WTC11 (cell line): ENCODE results near the gene GGA2. TPM values are rescaled to one million over a fixed set of nuclear protein-coding genes. Genes with fewer than 3 reads are reported as not detected.

ENCODE experiments used
- AR ChIP-seq: fragments of 250-450 bp; sonication (Bioruptor Pico); IDR thresholded peaks from 2 replicates; pipeline ENCODE4 v1.9.0; 2021; ENCODE audit warnings: mild to moderate bottlenecking
- CREB1 ChIP-seq: sonication (generic); formaldehyde crosslinking; IDR thresholded peaks from 2 replicates; pipeline ENCODE4 v1.8.0; 2023; ENCODE audit warnings: mild to moderate bottlenecking, missing genetic modification reagents
- CREM ChIP-seq: sonication (generic); formaldehyde crosslinking; IDR thresholded peaks from 2 replicates; pipeline ENCODE4 v1.8.1; 2022; ENCODE audit warnings: mild to moderate bottlenecking, missing genetic modification reagents, moderate library complexity
- E2F5 ChIP-seq: sonication (generic); formaldehyde crosslinking; IDR thresholded peaks from 2 replicates; pipeline ENCODE4 v1.8.1; 2022; ENCODE audit warnings: mild to moderate bottlenecking, moderate library complexity, missing genetic modification reagents
- ESRRA ChIP-seq: sonication (generic); formaldehyde crosslinking; IDR thresholded peaks from 2 replicates; pipeline ENCODE4 v1.8.1; 2022; ENCODE audit warnings: mild to moderate bottlenecking, missing genetic modification reagents, borderline replicate concordance
- FOXK1 ChIP-seq: sonication (generic); formaldehyde crosslinking; IDR thresholded peaks from 2 replicates; pipeline ENCODE4 v1.8.0; 2022; ENCODE audit warnings: mild to moderate bottlenecking, moderate library complexity, missing genetic modification reagents
- FOXP4 ChIP-seq: sonication (generic); formaldehyde crosslinking; IDR thresholded peaks from 2 replicates; pipeline ENCODE4 v1.8.0; 2022; ENCODE audit warnings: mild to moderate bottlenecking, missing genetic modification reagents
- GABPB1 ChIP-seq: sonication (generic); formaldehyde crosslinking; IDR thresholded peaks from 2 replicates; pipeline ENCODE4 v1.8.1; 2023; ENCODE audit warnings: mild to moderate bottlenecking, missing genetic modification reagents
- HMGXB4 ChIP-seq: sonication (generic); formaldehyde crosslinking; IDR thresholded peaks from 2 replicates; pipeline ENCODE4 v1.8.1; 2023; ENCODE audit warnings: mild to moderate bottlenecking, moderate library complexity, missing genetic modification reagents
- IRF1 ChIP-seq: sonication (generic); formaldehyde crosslinking; IDR thresholded peaks from 2 replicates; pipeline ENCODE4 v1.8.0; 2023; ENCODE audit warnings: missing genetic modification reagents
- NFYB ChIP-seq: sonication (generic); formaldehyde crosslinking; conservative IDR thresholded peaks from 2 replicates; pipeline ENCODE4 v1.8.0; 2022; ENCODE audit warnings: low read depth, missing genetic modification reagents
- PRDM15 ChIP-seq: sonication (generic); formaldehyde crosslinking; IDR thresholded peaks from 2 replicates; pipeline ENCODE4 v1.8.0; 2022; ENCODE audit warnings: missing genetic modification reagents
- SP1 ChIP-seq: sonication (generic); formaldehyde crosslinking; conservative IDR thresholded peaks from 2 replicates; pipeline ENCODE4 v1.8.1; 2022; ENCODE audit warnings: missing genetic modification reagents
- TEAD4 ChIP-seq: sonication (generic); formaldehyde crosslinking; IDR thresholded peaks from 2 replicates; pipeline ENCODE4 v1.8.0; 2022; ENCODE audit warnings: mild to moderate bottlenecking, missing genetic modification reagents
- TP53 ChIP-seq: sonication (generic); formaldehyde crosslinking; IDR thresholded peaks from 2 replicates; pipeline ENCODE4 v1.8.1; 2023; ENCODE audit warnings: mild to moderate bottlenecking, missing genetic modification reagents
- ZNF263 ChIP-seq: sonication (generic); formaldehyde crosslinking; IDR thresholded peaks from 2 replicates; pipeline ENCODE4 v1.8.1; 2022; ENCODE audit warnings: low read depth, mild to moderate bottlenecking, moderate library complexity, missing genetic modification reagents
- ZNF281 ChIP-seq: sonication (generic); formaldehyde crosslinking; IDR thresholded peaks from 2 replicates; pipeline ENCODE4 v1.8.0; 2023; ENCODE audit warnings: mild to moderate bottlenecking, missing genetic modification reagents
- ZNF416 ChIP-seq: fragments of 250-450 bp; sonication (Bioruptor Pico); IDR thresholded peaks from 2 replicates; pipeline ENCODE4 v1.9.0; 2021; ENCODE audit warnings: mild to moderate bottlenecking, inconsistent platforms
- ZSCAN18 ChIP-seq: fragments of 250-450 bp; sonication (Bioruptor Pico); IDR thresholded peaks from 2 replicates; pipeline ENCODE4 v2.1.2; 2022; ENCODE audit warnings: mild to moderate bottlenecking, moderate library complexity
- total RNA-seq: library from RNA; stranded (reverse); gene quantifications from 3 replicates; pipeline ENCODE4 v1.2.3, GENCODE V29; 2021

The GGA2 gene
- total RNA-seq, 1 experiment from 2014 or later, result 107 TPM

- TF ChIP-seq IRF1 (CRISPR knock-in tag) (peak; percentile 54; the same call in 1 of the 2 replicates), ZNF263 (CRISPR knock-in tag) (no peak), CREM (CRISPR knock-in tag) (peak; percentile 92), TP53 (CRISPR knock-in tag) (no peak), NFYB (CRISPR knock-in tag) (peak; percentile 63), FOXK1 (peak; percentile 91), AR (CRISPR knock-in tag) (0 out of 2 replicates have a peak, but pooled peaks have one; percentile 72), ZSCAN18 (CRISPR knock-in tag) (peak; percentile 88), ZNF281 (CRISPR knock-in tag) (no peak), ZNF416 (CRISPR knock-in tag) (0 out of 2 replicates have a peak, but pooled peaks have one; percentile 39), TEAD4 (0 out of 2 replicates have a peak, but pooled peaks have one; percentile 52), PRDM15 (CRISPR knock-in tag) (peak; percentile 56), SP1 (peak; percentile 93), HMGXB4 (CRISPR knock-in tag) (no peak; the same call in 1 of the 2 replicates), GABPB1 (CRISPR knock-in tag) (peak; percentile 91), FOXP4 (CRISPR knock-in tag) (peak; percentile 59), CREB1 (CRISPR knock-in tag) (0 out of 2 replicates have a peak, but pooled peaks have one; percentile 81), ESRRA (peak; percentile 30; the same call in 1 of the 2 replicates), E2F5 (CRISPR knock-in tag) (peak; percentile 49)
Measured at GRCh38 chr16:23556881-23557778, 46.8 kb upstream of the GGA2 start, which contains the start of the genes EARS2 and UBFD1 (continued).
